ENCODE results near the gene TRIM75.
"Not testable (repeated sequence)": the region's sequence is repeated elsewhere in the genome, so short reads cannot be mapped to it uniquely, and the experiment has no call there.

The TRIM75 gene

GRCh38 chr4:165058666-165059065, 5.0 kb downstream of the TRIM75 start:
- Histone ChIP-seq H2AFZ (ENCODE audit: low read depth, low read length) (no peak overlapping the region), H3K27me3 (ENCODE audit: low read depth, low read length) (no peaks in the 10 kb centered on the region), H3K9ac (ENCODE audit: low read length) (no peak overlapping the region), H3K36me3 (replicated peaks; ENCODE audit: low read depth, low read length) (no peaks in the 10 kb centered on the region), H4K20me1 (ENCODE audit: insufficient read depth, low read length) (no peaks in the 10 kb centered on the region), H3K4me1 (ENCODE audit: low read length) (no peaks in the 10 kb centered on the region), H3K27ac (ENCODE audit: low read length) (no peak overlapping the region), H3K4me3 (ENCODE audit: low read length) (no peak overlapping the region), H3K79me2 (ENCODE audit: low read length) (no peaks in the 10 kb centered on the region), H3K9me3 (ENCODE audit: insufficient read depth, low read length) (no peaks in the 10 kb centered on the region), H3K4me2 (ENCODE audit: low read length) (no peak overlapping the region)
- TF ChIP-seq EZH2phosphoT487 (IDR thresholded peaks at IDR 0.05; ENCODE audit: low read depth) (no peak), CTCF (IDR thresholded peaks at IDR 0.05; ENCODE audit: low read depth, low read length) (no peak)

GRCh38 chr4:165059386-165059785, 5.7 kb downstream of the TRIM75 start:
- H3K4me3 ChIP-seq (ENCODE audit: low read length): no peak overlapping the region
- H3K4me1 ChIP-seq (ENCODE audit: low read length): no peaks in the 10 kb centered on the region
- no peaks in the 10 kb centered on the region for H3K36me3 ChIP-seq (replicated peaks; ENCODE audit: low read depth, low read length)
- H3K79me2 ChIP-seq (ENCODE audit: low read length): no peaks in the 10 kb centered on the region
- H3K4me2 ChIP-seq (ENCODE audit: low read length): no peak overlapping the region
- no peaks in the 10 kb centered on the region for H3K9me3 ChIP-seq (ENCODE audit: insufficient read depth, low read length)
- H3K27me3 ChIP-seq (ENCODE audit: low read depth, low read length): no peaks in the 10 kb centered on the region
- no peak overlapping the region for H3K9ac ChIP-seq (ENCODE audit: low read length)
- no peak overlapping the region for H2AFZ ChIP-seq (ENCODE audit: low read depth, low read length)
- TF ChIP-seq EZH2phosphoT487 (IDR thresholded peaks at IDR 0.05; ENCODE audit: low read depth): no peak
- TF ChIP-seq CTCF (IDR thresholded peaks at IDR 0.05; ENCODE audit: low read depth, low read length): no peak
- H3K27ac ChIP-seq (ENCODE audit: low read length): no peak overlapping the region
- H4K20me1 ChIP-seq (ENCODE audit: insufficient read depth, low read length): no peaks in the 10 kb centered on the region

GRCh38 chr4:165060938-165061337, 7.3 kb downstream of the TRIM75 start:
- Histone ChIP-seq H3K4me3 (ENCODE audit: low read length) (no peak overlapping the region), H3K27ac (ENCODE audit: low read length) (no peak overlapping the region), H3K79me2 (ENCODE audit: low read length) (no peaks in the 10 kb centered on the region), H3K4me1 (ENCODE audit: low read length) (no peaks in the 10 kb centered on the region), H2AFZ (ENCODE audit: low read depth, low read length) (no peak overlapping the region), H3K36me3 (replicated peaks; ENCODE audit: low read depth, low read length) (no peaks in the 10 kb centered on the region), H3K9me3 (ENCODE audit: insufficient read depth, low read length) (no peaks in the 10 kb centered on the region), H3K27me3 (ENCODE audit: low read depth, low read length) (no peaks in the 10 kb centered on the region), H3K4me2 (ENCODE audit: low read length) (no peak overlapping the region), H3K9ac (ENCODE audit: low read length) (no peak overlapping the region), H4K20me1 (ENCODE audit: insufficient read depth, low read length) (no peaks in the 10 kb centered on the region)
- peak; percentile 49 for TF ChIP-seq CTCF (IDR thresholded peaks at IDR 0.05; ENCODE audit: low read depth, low read length)
- no peak for TF ChIP-seq EZH2phosphoT487 (IDR thresholded peaks at IDR 0.05; ENCODE audit: low read depth)

GRCh38 chr4:165070560-165070959, 16.9 kb downstream of the TRIM75 start:
- no peaks in the 10 kb centered on the region for H3K27me3 ChIP-seq (ENCODE audit: low read depth, low read length)
- H3K36me3 ChIP-seq (replicated peaks; ENCODE audit: low read depth, low read length): peaks cover 3% of the 10 kb centered on the region
- no peak overlapping the region for H2AFZ ChIP-seq (ENCODE audit: low read depth, low read length)
- no peak overlapping the region for H3K4me3 ChIP-seq (ENCODE audit: low read length)
- no peaks in the 10 kb centered on the region for H3K9me3 ChIP-seq (ENCODE audit: insufficient read depth, low read length)
- no peak overlapping the region for H3K27ac ChIP-seq (ENCODE audit: low read length)
- H3K4me1 ChIP-seq (ENCODE audit: low read length): no peaks in the 10 kb centered on the region
- no peak overlapping the region for H3K9ac ChIP-seq (ENCODE audit: low read length)
- TF ChIP-seq CTCF (IDR thresholded peaks at IDR 0.05; ENCODE audit: low read depth, low read length) (no peak), EZH2phosphoT487 (IDR thresholded peaks at IDR 0.05; ENCODE audit: low read depth) (no peak)
- H3K4me2 ChIP-seq (ENCODE audit: low read length): no peak overlapping the region
- no peaks in the 10 kb centered on the region for H4K20me1 ChIP-seq (ENCODE audit: insufficient read depth, low read length)
- no peaks in the 10 kb centered on the region for H3K79me2 ChIP-seq (ENCODE audit: low read length)

- not testable (repeated sequence) for H3K4me2 ChIP-seq (ENCODE audit: low read length); H3K27ac ChIP-seq (ENCODE audit: low read length); H3K79me2 ChIP-seq (ENCODE audit: low read length); H3K27me3 ChIP-seq (ENCODE audit: low read depth, low read length); H4K20me1 ChIP-seq (ENCODE audit: insufficient read depth, low read length); H3K4me3 ChIP-seq (ENCODE audit: low read length); H2AFZ ChIP-seq (ENCODE audit: low read depth, low read length); H3K4me1 ChIP-seq (ENCODE audit: low read length); H3K9ac ChIP-seq (ENCODE audit: low read length); H3K9me3 ChIP-seq (ENCODE audit: insufficient read depth, low read length)
- H3K36me3 ChIP-seq (replicated peaks; ENCODE audit: low read depth, low read length): peaks cover 12% of the 10 kb centered on the region
Measured at GRCh38 chr4:165073346-165073745, 19.7 kb downstream of the TRIM75 start.

Data from OCI-LY3 (cell line).